ENCODE results near the gene COX5B.

Gene COX5B

DNA sequence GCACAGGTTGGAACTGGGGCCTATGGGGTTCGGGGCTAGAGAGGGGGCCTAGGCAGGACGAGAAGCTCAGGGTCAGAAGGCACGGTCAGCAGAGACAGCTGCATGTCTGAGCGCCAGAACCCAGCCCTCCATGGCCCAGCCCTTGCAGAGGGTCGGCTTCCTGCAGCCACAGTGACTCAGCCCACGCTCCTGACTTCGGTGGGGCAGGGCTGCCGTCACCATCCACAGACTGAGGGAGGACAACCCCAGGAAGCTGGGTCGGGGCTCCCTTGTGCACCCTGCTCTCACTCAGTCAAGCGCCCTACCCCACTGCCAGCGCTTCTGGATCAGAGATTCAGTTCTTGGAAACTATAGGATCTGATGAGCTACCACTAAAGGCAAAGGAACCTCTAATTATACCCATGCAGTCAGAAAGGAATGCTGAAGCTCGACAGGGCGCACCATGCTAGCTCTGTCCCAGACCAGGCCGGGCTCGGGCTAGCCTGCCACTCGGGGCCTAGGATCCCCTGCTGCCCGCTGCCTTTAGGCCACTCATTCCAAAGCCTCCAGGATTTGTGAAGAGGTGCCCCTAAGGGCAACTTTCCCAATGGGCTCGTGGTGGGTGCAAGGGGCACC lies 15.0 kb downstream of the COX5B start:
- Histone ChIP-seq H4K20me1 (ENCODE audit: insufficient read depth, low read length) (no peaks in the 10 kb centered on the region), H3K4me3 (ENCODE audit: low read depth, low read length, poor library complexity, severe bottlenecking) (no peak overlapping the region), H3K9me3 (ENCODE audit: low read length) (no peaks in the 10 kb centered on the region), H3F3A (ENCODE audit: insufficient read depth, low read length) (no peaks in the 10 kb centered on the region), H3K4me1 (ENCODE audit: insufficient read depth, low read length, severe bottlenecking) (peaks cover 28% of the 10 kb centered on the region), H3K27me3 (ENCODE audit: insufficient read depth, low read length) (no peaks in the 10 kb centered on the region), H3K9ac (ENCODE audit: low read length) (no peak overlapping the region), H3K4me2 (ENCODE audit: low read length) (no peak overlapping the region), H3K27ac (ENCODE audit: low read depth, low read length, poor library complexity, severe bottlenecking) (no peak overlapping the region), H3K79me2 (ENCODE audit: insufficient read depth, low read length) (peaks cover 5% of the 10 kb centered on the region), H3K36me3 (ENCODE audit: insufficient read depth, low read length) (peaks cover 41% of the 10 kb centered on the region; the same call in 1 of the 2 replicates), H2AFZ (ENCODE audit: low read length) (no peak overlapping the region), H3K9me2 (ENCODE audit: low read depth, low read length) (no peaks in the 10 kb centered on the region)
- TF ChIP-seq EZH2 (IDR thresholded peaks at IDR 0.05; ENCODE audit: borderline replicate concordance, low read length): no peak
- TF ChIP-seq, protein P1, sequence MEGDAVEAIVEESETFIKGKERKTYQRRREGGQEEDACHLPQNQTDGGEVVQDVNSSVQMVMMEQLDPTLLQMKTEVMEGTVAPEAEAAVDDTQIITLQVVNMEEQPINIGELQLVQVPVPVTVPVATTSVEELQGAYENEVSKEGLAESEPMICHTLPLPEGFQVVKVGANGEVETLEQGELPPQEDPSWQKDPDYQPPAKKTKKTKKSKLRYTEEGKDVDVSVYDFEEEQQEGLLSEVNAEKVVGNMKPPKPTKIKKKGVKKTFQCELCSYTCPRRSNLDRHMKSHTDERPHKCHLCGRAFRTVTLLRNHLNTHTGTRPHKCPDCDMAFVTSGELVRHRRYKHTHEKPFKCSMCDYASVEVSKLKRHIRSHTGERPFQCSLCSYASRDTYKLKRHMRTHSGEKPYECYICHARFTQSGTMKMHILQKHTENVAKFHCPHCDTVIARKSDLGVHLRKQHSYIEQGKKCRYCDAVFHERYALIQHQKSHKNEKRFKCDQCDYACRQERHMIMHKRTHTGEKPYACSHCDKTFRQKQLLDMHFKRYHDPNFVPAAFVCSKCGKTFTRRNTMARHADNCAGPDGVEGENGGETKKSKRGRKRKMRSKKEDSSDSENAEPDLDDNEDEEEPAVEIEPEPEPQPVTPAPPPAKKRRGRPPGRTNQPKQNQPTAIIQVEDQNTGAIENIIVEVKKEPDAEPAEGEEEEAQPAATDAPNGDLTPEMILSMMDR (IDR thresholded peaks at IDR 0.05; ENCODE audit: low read length): no peak

DNA sequence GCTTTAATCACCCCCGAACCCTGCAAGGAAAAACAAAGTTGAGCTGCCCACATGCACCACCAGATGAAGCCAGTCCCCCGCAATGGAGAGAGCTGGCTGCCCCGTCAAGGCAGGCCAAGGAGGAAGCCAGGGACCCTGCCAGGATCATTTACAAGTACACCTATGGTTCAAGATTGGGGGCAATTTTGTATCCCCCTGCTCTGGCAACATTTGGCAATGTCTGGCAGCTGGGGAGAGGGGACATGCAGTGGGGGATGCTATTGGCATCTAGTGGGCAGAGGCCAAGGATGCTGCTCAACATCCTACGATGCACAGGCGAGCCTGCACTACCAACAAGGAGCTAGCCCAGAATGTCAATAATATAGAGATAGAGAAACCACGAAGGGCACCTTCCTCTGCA lies 16.1 kb downstream of the COX5B start:
- Histone ChIP-seq H2AFZ (ENCODE audit: low read length) (no peak overlapping the region), H3K9ac (ENCODE audit: low read length) (no peak overlapping the region; the same call in 1 of the 2 replicates), H3K9me3 (ENCODE audit: low read length) (no peaks in the 10 kb centered on the region), H3F3A (ENCODE audit: insufficient read depth, low read length) (no peaks in the 10 kb centered on the region), H3K4me1 (ENCODE audit: insufficient read depth, low read length, severe bottlenecking) (peaks cover 28% of the 10 kb centered on the region), H3K27me3 (ENCODE audit: insufficient read depth, low read length) (no peaks in the 10 kb centered on the region), H3K9me2 (ENCODE audit: low read depth, low read length) (no peaks in the 10 kb centered on the region), H3K36me3 (ENCODE audit: insufficient read depth, low read length) (peaks cover 31% of the 10 kb centered on the region; the same call in 1 of the 2 replicates), H3K4me3 (ENCODE audit: low read depth, low read length, poor library complexity, severe bottlenecking) (peak overlapping the region; percentile 80), H3K4me2 (ENCODE audit: low read length) (peak overlapping the region; percentile 98), H3K79me2 (ENCODE audit: insufficient read depth, low read length) (peaks cover 5% of the 10 kb centered on the region), H3K27ac (ENCODE audit: low read depth, low read length, poor library complexity, severe bottlenecking) (peak overlapping the region; percentile 27), H4K20me1 (ENCODE audit: insufficient read depth, low read length) (no peaks in the 10 kb centered on the region)
- TF ChIP-seq EZH2 (IDR thresholded peaks at IDR 0.05; ENCODE audit: borderline replicate concordance, low read length): no peak
- TF ChIP-seq, protein P1 (IDR thresholded peaks at IDR 0.05; ENCODE audit: low read length): no peak

DNA sequence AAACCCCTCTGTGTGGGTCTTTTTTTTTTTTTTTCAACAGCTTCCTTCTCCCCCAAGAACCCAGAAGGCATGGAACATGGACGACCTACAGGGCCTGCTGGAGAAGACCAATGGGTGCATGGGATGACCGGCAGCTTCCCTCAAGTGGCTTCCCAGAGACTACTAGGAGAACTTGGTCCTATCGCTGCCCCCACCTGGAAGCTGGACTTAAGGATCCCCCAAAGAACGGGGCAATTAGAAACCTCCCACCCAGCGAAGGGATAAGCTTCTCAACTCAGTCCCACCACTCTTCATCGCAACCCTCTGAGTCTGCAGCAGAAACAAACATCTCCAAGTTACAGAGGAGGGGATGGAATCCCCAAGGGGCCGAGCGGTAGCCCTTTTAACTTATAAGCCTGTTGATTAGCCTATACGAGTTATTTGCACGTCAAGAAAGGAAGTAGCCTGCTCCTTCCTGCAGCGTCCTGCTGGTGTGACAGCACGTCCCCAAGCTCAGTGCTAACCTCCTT lies 16.6 kb downstream of the COX5B start:
- Histone ChIP-seq H3K4me3 (ENCODE audit: low read depth, low read length, poor library complexity, severe bottlenecking) (peak overlapping the region; percentile 80), H3K79me2 (ENCODE audit: insufficient read depth, low read length) (peaks cover 5% of the 10 kb centered on the region), H3K9ac (ENCODE audit: low read length) (peak overlapping the region; percentile 85), H3K4me1 (ENCODE audit: insufficient read depth, low read length, severe bottlenecking) (peaks cover 28% of the 10 kb centered on the region), H2AFZ (ENCODE audit: low read length) (no peak overlapping the region), H3K9me3 (ENCODE audit: low read length) (no peaks in the 10 kb centered on the region), H3F3A (ENCODE audit: insufficient read depth, low read length) (no peaks in the 10 kb centered on the region), H3K36me3 (ENCODE audit: insufficient read depth, low read length) (peaks cover 25% of the 10 kb centered on the region; the same call in 1 of the 2 replicates), H3K27me3 (ENCODE audit: insufficient read depth, low read length) (no peaks in the 10 kb centered on the region), H3K4me2 (ENCODE audit: low read length) (peak overlapping the region; percentile 98), H3K27ac (ENCODE audit: low read depth, low read length, poor library complexity, severe bottlenecking) (peak overlapping the region; percentile 27), H4K20me1 (ENCODE audit: insufficient read depth, low read length) (no peaks in the 10 kb centered on the region), H3K9me2 (ENCODE audit: low read depth, low read length) (no peaks in the 10 kb centered on the region)
- TF ChIP-seq EZH2 (IDR thresholded peaks at IDR 0.05; ENCODE audit: borderline replicate concordance, low read length): no peak
- TF ChIP-seq, protein P1 (IDR thresholded peaks at IDR 0.05; ENCODE audit: low read length): no peak
